HEK293 (cell line): Measurements from ENCODE around the gene FOXO3.

Source experiments
- GFI1B ChIP-seq: fragments of 450-650 bp; formaldehyde crosslinking; IDR thresholded peaks from 2 replicates; pipeline ENCODE4 v1.5.1; 2016; ENCODE audit warnings: missing biosample characterization, missing genetic modification characterization
- GLI4 ChIP-seq: fragments of 450-650 bp; formaldehyde crosslinking; IDR thresholded peaks from 2 replicates; pipeline ENCODE4 v1.5.1; 2016; ENCODE audit warnings: missing biosample characterization, missing genetic modification characterization
- KLF9 ChIP-seq: fragments of 450-650 bp; formaldehyde crosslinking; IDR thresholded peaks from 2 replicates; pipeline ENCODE4 v1.5.1; 2016; ENCODE audit warnings: missing biosample characterization, missing genetic modification characterization, low read depth
- ZNF175 ChIP-seq: fragments of 450-650 bp; formaldehyde crosslinking; IDR thresholded peaks from 2 replicates; pipeline ENCODE4 v1.5.1; 2016; ENCODE audit warnings: missing biosample characterization, missing genetic modification characterization
- TF ChIP-seq, protein P1 (sequence below): fragments of 450-650 bp; formaldehyde crosslinking; IDR thresholded peaks from 2 replicates; pipeline ENCODE4 v1.5.1; 2016; ENCODE audit warnings: missing biosample characterization, missing genetic modification characterization

GRCh38 chr6:108652375-108652774 lies 91.7 kb downstream of the FOXO3 start:
- no peak for TF ChIP-seq ZNF175 (tag by site-specific recombination)
- TF ChIP-seq KLF9 (tag by site-specific recombination) = no peak
- TF ChIP-seq, protein P1, sequence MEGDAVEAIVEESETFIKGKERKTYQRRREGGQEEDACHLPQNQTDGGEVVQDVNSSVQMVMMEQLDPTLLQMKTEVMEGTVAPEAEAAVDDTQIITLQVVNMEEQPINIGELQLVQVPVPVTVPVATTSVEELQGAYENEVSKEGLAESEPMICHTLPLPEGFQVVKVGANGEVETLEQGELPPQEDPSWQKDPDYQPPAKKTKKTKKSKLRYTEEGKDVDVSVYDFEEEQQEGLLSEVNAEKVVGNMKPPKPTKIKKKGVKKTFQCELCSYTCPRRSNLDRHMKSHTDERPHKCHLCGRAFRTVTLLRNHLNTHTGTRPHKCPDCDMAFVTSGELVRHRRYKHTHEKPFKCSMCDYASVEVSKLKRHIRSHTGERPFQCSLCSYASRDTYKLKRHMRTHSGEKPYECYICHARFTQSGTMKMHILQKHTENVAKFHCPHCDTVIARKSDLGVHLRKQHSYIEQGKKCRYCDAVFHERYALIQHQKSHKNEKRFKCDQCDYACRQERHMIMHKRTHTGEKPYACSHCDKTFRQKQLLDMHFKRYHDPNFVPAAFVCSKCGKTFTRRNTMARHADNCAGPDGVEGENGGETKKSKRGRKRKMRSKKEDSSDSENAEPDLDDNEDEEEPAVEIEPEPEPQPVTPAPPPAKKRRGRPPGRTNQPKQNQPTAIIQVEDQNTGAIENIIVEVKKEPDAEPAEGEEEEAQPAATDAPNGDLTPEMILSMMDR = no peak
- TF ChIP-seq GLI4 (tag by site-specific recombination) = no peak
- TF ChIP-seq GFI1B (tag by site-specific recombination) = no peak
